Raji (cell line): ENCODE measurements around the gene TSPAN33.

Source experiments
- POLR2A ChIP-seq: IDR thresholded peaks from 2 replicates; pipeline ENCODE4 v1.6.1; 2011; ENCODE audit warnings: low read depth, low read length, control low read depth; ENCODE audit not compliant: insufficient read depth

TSPAN33 gene

DNA sequence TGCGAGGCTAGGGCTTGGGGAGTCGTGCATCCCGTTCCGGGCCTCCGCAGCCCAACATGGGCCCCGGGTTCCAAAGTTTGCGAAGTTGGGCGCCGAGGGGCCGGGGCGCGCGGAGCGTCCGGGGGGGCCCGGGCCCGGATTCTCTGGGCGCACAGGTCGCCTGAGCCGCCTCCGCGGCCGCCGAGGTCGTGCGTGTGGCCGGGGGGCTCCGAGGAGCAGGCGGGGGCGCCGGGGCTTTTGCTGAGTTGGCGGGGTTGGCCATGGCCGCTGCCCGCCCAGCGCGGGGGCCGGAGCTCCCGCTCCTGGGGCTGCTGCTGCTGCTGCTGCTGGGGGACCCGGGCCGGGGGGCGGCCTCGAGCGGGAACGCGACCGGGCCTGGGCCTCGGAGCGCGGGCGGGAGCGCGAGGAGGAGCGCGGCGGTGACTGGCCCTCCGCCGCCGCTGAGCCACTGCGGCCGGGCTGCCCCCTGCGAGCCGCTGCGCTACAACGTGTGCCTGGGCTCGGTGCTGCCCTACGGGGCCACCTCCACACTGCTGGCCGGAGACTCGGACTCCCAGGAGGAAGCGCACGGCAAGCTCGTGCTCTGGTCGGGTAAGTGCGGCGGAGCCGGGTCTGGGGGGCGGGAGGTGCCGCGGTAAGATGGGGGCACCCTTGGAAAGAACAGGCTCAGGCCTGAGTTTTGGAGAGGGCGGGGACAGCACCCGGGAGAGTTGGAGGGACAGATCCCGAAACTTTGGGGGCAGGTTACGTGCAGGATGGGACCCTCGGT, 44.6 kb downstream of the TSPAN33 start:
- no peak for TF ChIP-seq POLR2A

GRCh38 chr7:129189661-129190310, 45.3 kb downstream of the TSPAN33 start:
- TF ChIP-seq POLR2A = no peak

GRCh38 chr7:129191272-129191671, 46.8 kb downstream of the TSPAN33 start:
- TF ChIP-seq POLR2A = no peak

GRCh38 chr7:129193892-129194291, 49.4 kb downstream of the TSPAN33 start:
- TF ChIP-seq POLR2A = no peak

DNA sequence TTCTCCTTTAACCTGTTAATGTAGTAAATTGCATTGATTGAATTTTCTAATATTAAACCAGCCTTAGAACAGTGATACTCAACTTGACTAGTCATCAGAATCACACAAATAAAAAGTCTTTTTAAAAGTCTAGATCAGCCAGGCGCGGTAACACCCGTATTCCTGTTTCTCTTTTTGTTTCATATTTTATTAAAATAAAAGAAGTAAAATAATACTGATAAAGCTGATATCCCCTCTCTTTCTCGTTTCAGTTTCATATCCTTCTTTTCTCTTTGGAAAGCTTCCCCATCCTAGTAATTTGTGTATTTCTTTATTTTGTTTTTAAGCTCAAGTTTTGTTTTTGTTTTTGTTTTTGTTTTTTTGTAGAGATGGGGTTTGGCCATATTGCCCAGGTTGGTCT, 53.3 kb downstream of the TSPAN33 start:
- TF ChIP-seq POLR2A = no peak

DNA sequence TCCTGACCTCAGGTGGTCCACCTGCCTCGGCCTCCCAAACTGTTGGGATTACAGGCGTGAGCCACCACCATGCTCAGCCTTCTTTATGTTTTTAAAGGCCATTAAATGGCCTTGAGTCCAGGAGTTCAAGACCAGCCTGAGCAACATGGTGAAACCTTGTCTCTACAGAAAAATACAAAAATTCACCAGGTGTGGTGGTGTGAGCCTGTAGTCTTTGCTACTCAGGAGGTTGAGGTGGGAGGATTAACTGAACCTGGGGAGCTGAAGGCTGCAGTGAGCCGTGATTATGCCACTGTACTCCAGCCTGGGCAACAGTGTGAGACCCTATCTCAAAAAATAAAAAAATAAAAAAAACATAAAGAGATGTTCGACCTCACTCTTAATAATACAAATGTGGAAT, 54.9 kb downstream of the TSPAN33 start:
- no peak for TF ChIP-seq POLR2A

- no peak for TF ChIP-seq POLR2A
These were observed 57.7 kb downstream of the TSPAN33 start for GRCh38 chr7:129202058-129202777.

DNA sequence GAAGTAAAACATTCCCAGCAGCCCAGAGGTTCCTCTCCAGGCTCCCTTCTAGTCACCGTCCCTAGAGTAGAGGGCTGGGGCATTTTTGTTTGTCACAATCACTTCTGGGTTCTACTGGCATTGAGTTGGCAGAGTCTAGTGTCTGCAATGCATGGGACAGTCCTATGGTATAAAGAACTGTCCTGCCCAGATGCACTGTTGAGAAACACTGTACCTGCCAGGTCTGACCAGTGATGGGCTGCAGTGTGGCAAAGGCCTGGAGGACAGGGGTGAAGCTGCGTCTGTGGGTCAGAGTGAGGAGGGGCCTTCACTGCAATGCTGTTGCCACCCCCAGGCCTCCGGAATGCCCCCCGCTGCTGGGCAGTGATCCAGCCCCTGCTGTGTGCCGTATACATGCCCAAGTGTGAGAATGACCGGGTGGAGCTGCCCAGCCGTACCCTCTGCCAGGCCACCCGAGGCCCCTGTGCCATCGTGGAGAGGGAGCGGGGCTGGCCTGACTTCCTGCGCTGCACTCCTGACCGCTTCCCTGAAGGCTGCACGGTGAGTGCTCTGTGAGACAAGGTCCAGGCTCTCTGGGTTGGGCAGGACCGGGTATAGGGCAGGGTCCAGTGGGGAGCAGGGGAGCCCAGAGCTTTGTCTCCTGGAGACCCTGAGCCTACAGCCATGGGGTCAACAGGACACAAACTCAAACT, 58.7 kb downstream of the TSPAN33 start:
- TF ChIP-seq POLR2A = no peak

DNA sequence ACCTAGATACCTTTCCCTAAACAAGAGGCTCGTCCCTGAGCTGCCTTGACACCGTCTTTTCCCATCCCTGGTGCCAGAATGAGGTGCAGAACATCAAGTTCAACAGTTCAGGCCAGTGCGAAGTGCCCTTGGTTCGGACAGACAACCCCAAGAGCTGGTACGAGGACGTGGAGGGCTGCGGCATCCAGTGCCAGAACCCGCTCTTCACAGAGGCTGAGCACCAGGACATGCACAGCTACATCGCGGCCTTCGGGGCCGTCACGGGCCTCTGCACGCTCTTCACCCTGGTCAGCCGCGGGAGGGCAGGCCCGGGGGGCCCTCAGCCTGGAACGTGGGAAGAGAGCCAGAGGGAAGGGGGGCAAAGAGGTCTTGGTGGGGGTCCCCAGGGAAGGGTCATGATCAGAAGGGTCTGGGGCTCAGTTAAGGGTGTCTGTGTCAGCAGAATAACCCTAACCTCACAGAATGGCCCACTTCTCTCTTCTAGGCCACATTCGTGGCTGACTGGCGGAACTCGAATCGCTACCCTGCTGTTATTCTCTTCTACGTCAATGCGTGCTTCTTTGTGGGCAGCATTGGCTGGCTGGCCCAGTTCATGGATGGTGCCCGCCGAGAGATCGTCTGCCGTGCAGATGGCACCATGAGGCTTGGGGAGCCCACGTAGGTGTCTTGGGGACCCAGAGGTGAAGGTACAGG, 60.8 kb downstream of the TSPAN33 start:
- no peak for TF ChIP-seq POLR2A

- no peak for TF ChIP-seq POLR2A
These were observed 61.7 kb downstream of the TSPAN33 start for GRCh38 chr7:129205987-129206785.

DNA sequence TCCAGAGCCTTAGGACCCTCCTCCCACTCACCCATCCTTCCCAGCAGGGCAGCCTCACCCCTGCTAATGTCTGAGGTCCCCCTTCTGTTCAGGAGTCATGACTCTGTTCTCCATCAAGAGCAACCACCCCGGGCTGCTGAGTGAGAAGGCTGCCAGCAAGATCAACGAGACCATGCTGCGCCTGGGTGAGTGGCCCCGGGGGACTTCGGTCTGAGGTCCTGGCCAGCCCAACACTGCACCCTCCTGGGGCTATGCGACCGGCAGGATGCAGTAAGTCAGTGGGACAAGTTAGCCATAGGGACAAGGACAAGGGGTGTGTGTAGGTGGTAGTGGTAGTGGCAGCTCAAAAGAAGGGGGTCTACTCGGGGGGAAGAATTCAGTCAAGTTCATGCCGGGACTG, 64.2 kb downstream of the TSPAN33 start:
- no peak for TF ChIP-seq POLR2A

- TF ChIP-seq POLR2A = no peak
These were observed 64.8 kb downstream of the TSPAN33 start for GRCh38 chr7:129209067-129209926.

DNA sequence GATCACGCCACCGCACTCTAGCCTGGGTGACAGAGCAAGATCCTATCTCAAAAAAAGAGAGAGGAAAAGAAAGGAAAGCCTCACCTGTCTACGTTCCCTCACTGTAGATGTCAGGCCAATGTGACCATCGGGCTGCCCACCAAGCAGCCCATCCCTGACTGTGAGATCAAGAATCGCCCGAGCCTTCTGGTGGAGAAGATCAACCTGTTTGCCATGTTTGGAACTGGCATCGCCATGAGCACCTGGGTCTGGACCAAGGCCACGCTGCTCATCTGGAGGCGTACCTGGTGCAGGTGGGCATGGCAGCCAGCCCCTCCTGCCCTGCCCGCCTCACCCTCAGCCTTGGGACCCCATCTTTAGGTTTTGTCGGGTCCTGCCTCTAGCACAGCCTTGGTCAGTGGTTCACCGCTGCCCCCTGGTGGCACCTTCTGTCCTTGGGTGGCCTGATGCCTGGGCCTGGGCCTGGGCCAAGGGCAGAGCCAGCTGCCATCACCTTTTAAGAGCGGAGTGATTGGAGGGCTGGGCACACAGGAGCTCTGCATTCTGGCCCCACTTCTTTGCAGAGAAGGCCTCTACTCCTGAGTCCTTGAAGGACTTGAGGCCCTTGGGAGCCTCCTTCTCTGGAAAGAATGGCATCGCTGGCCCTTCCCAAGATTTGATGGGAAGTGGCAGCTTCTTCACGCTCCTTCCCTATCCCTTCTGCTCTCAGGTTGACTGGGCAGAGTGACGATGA, 65.9 kb downstream of the TSPAN33 start:
- TF ChIP-seq POLR2A = no peak

DNA sequence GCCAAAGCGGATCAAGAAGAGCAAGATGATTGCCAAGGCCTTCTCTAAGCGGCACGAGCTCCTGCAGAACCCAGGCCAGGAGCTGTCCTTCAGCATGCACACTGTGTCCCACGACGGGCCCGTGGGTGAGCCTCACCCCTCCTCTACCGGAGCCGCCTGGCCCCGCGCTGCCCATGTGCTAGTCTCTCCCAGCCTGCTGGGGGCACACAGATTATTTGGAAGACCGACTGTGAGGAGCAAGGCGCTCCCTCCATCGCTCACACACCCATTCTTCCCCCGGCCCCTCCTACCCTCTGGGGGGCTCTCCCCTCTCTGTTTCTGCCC, 66.4 kb downstream of the TSPAN33 start:
- no peak for TF ChIP-seq POLR2A
